K562 treated with DMSO at 1 percent for 24 hours (cell line): ENCODE data around the gene PCED1B. TPM values are rescaled to one million over a fixed set of nuclear protein-coding genes. Genes with fewer than 3 reads are reported as not detected.

Experiments used
- total RNA-seq: library from RNA; unstranded; fragments of 300-600 nt; gene quantifications from 2 replicates; pipeline ENCODE4 v1.2.3, GENCODE V29; 2022; ENCODE audit warnings: low read depth; ENCODE audit not compliant: insufficient read depth

The PCED1B gene, protein sequence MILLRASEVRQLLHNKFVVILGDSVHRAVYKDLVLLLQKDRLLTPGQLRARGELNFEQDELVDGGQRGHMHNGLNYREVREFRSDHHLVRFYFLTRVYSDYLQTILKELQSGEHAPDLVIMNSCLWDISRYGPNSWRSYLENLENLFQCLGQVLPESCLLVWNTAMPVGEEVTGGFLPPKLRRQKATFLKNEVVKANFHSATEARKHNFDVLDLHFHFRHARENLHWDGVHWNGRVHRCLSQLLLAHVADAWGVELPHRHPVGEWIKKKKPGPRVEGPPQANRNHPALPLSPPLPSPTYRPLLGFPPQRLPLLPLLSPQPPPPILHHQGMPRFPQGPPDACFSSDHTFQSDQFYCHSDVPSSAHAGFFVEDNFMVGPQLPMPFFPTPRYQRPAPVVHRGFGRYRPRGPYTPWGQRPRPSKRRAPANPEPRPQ
- 26.5 and 31.0 TPM in 2 replicates for total RNA-seq

DNA sequence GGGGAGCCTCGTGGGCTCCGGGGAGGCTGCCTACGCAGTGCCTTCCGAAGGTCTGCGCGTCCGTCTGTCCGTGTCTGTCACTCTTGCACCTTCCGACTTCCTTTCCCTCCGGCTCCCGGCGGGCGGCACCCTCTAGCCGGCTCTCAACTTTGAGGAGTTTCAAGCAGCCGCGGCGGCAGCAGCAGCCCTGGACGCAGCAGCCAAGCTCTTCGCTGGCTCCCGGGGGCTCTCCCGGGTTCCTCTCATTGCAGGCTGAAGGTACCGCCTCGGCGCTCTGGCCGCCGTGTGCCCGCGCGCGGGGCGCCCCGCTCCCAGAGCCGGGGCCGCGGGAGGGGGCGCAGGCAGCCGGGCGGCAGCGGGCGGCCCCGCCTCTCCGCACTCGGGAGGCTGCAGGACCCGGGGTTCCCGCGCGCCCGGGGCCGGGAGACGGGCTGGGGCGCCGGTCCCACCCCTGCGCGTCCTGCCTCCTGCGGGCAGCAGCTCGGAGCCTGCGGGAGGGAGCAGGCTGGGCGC, at the start of gene PCED1B, which contains the start of gene AMIGO2:
TSS of gene PCED1B (plus strand) at position 154 of the 513 bp plus-strand sequence. CDS start 155,443 bp downstream, outside the sequence.
TSS of gene AMIGO2 (minus strand) at position 492 of the 513 bp plus-strand sequence. CDS start 957 bp downstream, outside the sequence.

Other genes with a start within 250 kb of the PCED1B start
- gene AMIGO2, start 338 bp downstream of the PCED1B start, total RNA-seq: 15.6 and 20.0 TPM in 2 replicates